Measurements from ENCODE around the gene GPATCH4.
"Not testable (repeated sequence)": the region's sequence is repeated elsewhere in the genome, so short reads cannot be mapped to it uniquely, and the experiment has no call there.

The GPATCH4 gene

DNA sequence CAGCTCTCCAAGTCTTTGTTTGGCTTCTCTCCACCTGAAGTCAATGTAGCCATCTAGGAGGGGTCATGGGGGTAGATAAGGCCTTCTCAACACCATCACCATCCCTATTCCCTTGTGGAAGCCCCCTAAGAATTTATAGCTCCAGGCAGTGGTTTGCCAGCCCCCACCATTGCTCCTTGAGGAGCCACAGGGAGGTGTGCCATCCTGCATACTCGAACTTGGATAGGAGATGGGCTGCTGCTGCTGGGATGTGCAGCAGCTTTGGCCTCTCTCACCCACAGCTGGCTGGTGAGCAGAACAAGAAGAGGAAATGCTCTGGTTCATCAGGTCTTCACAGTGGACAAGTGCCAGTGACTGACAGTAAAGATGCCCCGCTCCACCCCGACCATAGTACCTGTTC, 4.9 kb downstream of the GPATCH4 start:
- no peak for DNase-seq (ENCODE audit: low read depth)

DNA sequence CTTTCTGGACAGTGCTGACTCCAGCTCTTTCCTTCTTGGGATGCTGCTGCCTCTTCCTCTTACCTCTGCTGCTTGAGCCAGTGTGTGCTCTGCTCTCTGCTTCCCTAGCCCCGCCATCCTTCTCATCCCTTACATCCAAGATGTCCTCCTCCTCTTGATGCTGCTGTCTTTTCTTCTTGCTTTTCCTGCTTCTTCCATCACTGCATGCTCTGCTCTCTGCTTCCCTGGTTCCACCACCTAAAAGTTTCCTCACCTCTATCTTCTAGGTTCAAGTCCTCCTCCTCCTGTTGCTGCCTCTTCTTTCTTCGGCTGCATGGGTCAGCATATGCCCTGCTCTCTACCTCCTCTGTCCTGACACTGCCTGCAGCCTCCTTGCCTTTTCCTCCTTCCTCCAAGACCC, 6.3 kb downstream of the GPATCH4 start:
- no peak for DNase-seq (ENCODE audit: low read depth)

DNA sequence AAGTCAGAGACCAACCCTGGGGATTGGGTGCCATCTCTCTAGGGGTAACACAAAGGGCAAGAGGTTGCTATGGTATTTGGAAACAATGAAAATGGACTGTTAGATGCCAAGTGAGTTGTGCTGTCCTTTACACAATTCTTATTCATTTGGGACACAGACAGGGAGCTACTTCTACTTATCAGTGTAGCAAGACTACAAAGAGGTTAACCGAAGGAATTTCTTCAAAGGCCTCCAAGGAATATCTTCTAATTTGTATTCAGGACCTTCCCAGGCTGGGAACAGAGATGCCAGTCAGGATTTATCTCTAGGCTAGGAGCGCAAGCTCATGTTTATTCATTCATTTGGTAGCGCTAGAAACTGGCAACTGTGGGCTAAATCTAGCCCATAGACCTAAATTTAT, 7.1 kb downstream of the GPATCH4 start:
- DNase-seq (ENCODE audit: low read depth), result no peak

DNA sequence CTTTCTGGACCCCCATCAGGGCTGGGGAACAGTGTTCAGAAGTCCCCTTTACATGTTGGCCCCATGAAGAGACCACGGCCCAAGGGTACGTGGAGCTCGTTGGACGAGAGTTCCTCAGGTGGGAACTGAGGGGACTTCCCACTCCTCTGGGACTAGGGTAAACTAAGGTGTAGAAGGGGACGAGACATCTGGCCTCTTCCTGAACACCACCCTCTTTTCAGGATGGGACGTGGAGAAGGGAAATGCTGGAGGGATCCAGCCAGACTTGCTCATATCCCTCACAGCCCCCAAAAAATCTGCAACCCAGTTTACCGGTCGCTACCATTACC, 7.7 kb downstream of the GPATCH4 start:
- no peak for DNase-seq (ENCODE audit: low read depth)

DNA sequence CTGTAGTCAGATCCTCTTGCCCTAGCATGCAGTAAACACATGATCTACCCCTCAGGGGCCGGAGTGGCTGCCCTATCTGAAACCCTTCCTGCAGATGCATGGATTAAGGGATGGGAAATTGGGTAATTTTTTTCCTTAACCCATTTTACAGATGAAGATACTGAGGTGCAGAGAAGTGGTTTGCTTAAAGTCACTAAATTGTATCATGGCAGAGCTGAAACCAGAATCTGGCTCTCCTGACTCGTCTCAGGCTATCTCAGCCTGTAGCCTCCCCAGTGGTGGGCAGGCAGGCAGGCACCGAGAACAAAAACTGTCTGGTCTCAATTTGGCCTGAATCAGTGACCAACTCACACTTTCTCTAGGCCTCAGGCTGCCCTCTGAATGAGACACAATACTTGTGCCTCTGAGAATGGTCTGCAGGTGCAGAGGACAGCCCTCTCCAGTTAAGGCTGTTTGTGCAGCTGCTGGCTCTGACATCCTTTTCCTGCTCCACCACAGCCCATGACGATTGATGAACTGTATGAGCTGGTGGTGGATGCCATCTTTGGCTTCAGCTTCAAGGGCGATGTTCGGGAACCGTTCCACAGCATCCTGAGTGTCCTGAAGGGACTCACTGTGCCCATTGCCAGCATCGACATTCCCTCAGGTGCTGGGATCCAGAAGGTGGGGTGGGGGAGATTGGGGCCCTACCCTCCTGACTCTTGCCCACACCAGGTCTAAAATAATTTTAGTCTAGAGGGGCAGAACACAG, 8.2 kb downstream of the GPATCH4 start:
- no peak for DNase-seq (ENCODE audit: low read depth)

DNA sequence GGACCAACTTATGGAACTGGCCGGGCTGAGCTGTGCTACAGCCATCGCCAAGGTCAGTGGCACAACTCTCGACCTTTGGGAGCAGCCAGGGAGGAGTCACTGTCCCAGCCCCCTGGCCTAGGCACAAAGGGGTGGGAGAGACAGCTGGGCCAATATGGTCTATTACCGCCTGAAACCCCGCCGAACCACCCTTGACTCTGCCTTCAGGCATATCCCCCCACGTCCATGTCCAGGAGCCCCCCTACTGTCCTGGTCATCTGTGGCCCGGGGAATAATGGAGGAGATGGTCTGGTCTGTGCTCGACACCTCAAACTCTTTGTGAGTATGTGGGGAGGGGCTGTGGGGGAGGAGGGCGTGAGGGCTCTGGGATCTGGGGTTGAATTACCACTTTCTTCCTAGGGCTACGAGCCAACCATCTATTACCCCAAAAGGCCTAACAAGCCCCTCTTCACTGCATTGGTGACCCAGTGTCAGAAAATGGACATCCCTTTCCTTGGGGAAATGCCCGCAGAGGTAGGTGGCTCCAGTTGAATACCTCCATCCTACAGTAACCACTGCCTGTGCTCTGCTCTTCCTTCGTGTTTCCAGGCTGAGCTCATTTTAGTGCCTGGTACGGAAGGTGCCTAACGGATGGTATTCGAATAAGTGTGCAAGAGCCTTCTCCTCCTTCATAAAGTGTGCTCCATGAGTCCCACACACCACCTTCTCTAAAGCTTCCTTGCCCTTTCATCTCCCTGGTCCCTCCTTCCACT, 8.9 kb downstream of the GPATCH4 start:
- no peak for DNase-seq (ENCODE audit: low read depth)

DNA sequence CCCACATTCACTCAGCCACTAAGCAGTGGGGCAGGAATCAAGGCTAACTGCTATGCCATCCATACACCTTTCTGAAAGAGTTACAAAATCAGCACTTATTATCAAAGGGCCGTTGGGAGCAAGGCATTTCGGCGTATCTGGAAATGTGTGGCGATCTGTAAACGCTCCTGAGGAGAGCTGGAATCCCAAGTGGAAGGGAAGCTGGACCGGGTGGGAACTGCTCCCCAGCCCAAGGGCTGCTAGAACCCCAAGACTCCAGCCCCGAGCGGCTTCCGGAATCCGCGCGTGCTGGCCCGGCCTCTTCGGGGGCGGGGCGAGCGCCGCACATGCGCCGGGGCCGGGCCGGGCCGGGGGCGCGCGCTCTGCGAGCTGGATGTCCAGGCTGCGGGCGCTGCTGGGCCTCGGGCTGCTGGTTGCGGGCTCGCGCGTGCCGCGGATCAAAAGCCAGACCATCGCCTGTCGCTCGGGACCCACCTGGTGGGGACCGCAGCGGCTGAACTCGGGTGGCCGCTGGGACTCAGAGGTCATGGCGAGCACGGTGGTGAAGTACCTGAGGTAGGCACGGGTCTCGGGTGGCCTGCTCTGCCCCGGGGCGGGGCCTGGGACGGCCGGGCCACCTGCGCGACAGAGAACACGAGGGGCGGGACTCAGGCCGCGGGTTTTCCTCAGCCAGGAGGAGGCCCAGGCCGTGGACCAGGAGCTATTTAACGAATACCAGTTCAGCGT, 9.7 kb downstream of the GPATCH4 start, which contains the start of gene NAXE:
Gene NAXE (plus strand): TSS at position 345 of the 726 bp plus-strand sequence. CDS start 29 bp downstream, at position 374.
- no peak for DNase-seq (ENCODE audit: low read depth)

DNA sequence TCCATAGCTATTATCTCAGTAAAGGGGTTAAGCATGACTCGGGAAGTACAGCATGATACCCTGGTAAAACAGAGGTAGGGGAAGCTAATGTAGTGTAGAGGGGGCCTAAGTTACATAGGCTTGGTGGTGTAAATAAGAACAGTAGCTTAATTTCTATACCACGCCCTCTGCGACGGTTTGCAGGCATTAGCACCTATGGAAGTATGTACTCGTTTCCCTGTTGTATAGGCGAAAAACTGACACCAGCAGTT, 10.2 kb downstream of the GPATCH4 start:
- no peak for DNase-seq (ENCODE audit: low read depth)

DNA sequence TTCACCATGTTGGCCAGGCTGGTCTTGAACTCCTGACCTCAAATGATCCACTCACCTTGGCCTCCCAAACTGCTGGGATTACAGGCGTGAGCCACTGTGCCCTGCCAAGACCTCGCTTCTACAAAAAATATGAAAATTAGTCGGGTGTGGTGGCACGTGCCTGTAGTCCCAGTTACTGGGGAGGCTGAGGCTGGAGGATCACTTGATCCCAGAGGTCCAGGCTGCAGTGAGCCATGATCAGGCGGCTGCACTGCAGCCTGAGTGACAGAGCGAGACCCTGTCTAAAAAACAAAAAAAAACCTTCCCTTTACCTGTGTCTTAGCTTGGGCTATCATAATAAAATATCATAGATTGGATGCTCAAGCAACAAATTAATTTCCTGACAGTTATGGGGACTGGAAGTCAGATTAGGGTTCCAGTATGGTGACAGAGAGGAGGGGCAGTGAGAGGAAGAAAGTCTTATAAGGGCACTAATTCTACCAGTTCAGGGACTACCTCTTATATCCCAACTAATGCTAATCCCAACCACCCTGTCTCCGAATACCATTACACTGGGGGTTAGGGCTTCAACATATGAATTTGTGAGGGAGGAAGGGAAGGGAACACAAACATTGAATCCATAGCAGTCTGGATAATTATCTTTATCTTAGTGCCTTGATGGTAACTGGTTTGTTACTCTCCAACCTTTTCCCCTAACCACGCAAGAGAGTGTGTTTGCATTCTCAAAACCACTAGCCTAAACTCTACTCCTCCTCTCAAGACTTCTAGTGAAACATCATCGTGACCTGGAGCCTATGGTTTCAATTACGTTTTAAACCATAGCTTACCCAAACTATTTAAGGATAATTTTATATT, 10.7 kb downstream of the GPATCH4 start:
- no peak for DNase-seq (ENCODE audit: low read depth)

DNA sequence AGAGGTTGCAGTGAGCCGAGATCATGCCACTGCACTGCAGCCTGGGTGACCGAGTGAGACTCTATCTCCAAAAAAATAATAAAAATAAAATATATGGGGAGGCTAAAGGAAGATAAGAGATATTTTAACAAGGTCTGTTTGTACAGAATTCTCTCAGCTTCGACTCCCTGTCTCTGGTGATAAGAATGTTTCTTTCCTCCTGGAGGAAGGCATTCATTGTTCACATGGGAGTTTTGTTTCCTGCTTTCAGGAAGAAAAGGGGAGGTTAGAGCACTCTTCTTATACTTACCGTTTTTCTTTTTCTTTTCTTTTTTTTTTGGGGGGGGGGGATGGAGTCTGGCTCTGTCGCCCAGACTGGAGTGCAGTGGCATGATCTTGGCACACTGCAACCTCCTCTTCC, 11.7 kb downstream of the GPATCH4 start:
- DNase-seq (ENCODE audit: low read depth), result no peak

DNA sequence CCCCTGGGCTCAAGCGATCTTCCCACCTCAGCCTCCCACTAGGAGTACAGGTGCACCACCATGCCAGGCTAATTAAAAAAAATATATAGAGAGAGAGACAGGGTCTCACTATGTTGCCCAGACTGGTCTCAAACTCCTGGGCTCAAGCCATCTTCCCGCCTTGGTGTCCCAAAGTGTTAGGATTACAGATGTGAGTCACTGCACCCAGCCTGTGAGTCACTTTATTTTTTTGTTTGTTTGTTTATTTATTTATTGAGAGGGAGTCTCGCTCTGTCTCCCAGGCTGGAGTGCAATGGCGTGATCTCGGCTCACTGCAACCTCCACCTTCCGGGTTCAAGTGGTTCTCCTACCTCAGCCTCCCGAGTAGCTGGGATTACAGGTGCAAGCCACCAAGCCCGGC, 13.4 kb downstream of the GPATCH4 start:
- DNase-seq (ENCODE audit: low read depth), result not testable (repeated sequence)

DNA sequence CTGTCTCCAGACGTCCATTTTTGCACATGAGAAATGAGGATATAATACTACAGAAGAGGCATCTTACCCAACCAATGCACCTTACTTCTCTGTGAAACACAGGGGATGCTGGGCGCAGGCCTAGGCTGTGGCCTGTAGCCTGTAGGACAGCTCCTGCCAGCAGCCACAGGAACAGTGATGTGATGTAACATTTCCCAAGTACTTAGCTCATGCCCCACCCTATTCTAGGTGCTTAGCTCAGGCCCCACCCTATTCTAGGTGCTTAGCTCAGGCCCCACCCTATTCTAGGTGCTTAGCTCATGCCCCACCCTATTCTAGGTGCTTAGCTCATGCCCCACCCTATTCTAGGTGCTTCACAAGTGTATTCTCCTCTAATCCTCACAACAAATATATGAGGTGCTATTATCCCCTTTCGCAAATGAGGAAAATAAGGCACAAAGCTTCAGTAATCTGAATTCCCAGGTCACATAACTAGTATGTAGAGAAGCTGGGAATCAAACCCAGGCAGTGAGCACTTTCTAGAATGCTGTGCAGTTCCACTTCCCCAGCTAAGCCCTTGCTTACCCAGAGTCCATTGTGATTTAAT, 14.3 kb downstream of the GPATCH4 start:
- no peak for DNase-seq (ENCODE audit: low read depth)

DNA sequence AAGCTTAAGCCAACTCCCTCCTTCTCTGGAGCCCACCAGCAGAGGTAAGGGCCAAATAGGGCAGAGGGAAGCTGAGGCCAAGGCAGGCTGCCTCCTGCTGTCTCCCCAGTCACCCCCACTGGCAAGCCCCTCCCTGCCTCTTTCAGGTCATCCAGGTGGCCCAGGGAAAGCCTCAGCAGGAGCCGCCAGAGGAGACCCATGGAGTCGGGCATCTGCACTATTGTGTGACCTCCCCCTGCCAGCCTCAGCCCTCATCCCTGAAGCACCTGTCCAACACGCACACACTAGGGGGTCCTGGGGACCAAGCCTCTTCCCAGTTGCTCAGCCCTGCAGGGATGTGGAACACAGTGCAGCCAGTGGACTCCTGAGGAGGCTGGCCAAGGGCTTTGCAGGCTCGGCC, 15.0 kb downstream of the GPATCH4 start:
- no peak for DNase-seq (ENCODE audit: low read depth)

DNA sequence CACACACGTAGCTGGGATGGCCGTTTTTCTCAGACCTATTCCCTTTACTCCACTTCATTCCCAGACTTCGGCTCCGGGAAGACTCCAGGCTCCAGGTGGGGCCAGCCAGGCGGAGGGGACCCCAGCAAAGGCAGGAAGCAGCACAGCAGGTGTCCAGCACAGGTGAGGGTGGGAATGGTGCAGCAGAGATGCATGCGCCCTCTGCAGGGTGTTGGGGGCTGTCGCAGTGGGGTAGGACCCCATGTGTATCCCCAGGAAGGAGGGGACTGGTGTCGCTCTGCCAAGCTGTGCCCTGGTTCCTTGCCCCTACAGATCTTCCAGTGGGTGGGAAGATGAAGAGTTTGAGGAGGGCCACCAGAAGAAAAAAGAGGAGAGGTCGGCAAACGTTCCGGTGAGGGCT, 16.5 kb downstream of the GPATCH4 start:
- no peak for DNase-seq (ENCODE audit: low read depth)

DNA sequence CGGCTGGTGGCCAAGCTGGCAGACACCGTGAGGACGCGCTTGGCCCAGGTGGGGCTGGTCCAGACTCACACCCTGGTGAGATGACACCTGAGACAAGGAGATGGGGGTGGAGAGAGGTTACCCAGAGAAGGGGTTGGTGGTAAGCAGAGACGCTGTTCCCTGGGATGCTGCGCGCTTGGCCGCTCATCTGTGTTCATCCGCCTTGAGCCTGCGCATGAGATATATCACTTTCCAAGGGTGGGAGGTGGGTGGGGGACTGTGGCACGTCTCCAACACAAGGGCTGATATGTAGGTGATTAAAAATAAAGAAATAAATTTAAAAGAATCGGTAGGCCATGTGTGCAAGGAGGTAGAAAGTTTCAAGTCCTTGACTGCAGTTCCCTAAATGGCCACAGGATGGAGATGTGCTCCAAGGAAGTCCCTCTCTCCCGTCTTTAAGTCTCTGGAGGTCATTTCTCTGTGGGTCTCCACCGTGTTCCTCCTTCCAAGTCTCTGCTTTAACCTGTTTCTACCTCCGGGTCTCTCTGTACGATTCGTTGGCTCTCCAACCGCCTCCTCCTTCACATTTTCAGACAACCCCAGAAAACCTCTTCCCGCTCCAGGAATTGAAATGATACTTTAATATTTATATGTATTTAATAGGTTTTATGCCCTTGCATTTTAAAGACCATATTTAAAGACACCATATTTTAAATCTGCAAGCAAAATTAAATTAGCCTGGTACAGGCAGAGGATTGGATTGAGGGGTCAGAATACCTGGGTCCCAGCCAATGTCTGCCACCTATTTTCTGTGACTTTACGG, 17.3 kb downstream of the GPATCH4 start:
- peak; percentile 64 for DNase-seq (ENCODE audit: low read depth)

DNA sequence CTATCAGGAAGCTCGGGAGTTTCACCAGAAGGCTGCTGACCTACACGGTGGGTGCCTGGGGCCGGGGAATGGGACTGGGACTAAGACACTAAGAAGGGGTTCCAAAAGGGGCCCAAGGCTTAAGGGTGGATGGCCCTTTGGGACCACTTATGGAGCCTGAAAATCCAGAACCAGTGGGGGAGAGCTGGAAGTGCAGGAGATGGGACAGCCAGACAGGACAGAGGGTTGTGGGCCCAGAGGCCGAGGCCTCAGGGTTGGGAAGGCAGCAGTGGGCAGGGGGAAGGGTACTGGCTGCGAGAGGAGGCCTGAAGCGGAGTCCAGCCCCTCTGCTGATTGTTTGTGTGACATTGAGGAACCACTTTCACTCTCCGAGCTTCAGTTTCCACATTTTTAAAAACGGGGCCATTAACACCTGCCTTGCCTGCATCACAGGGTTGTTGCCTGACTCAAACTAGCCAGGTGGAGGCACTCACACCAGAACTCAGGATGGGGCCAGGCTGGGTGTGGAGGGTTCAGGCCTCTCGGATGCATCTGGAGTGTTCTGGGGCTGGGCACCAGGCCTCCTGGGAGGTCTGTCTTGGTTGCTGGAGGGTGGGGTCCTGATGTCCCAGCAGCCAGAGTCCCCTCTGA, 18.8 kb downstream of the GPATCH4 start:
- DNase-seq (ENCODE audit: low read depth), result no peak

DNA sequence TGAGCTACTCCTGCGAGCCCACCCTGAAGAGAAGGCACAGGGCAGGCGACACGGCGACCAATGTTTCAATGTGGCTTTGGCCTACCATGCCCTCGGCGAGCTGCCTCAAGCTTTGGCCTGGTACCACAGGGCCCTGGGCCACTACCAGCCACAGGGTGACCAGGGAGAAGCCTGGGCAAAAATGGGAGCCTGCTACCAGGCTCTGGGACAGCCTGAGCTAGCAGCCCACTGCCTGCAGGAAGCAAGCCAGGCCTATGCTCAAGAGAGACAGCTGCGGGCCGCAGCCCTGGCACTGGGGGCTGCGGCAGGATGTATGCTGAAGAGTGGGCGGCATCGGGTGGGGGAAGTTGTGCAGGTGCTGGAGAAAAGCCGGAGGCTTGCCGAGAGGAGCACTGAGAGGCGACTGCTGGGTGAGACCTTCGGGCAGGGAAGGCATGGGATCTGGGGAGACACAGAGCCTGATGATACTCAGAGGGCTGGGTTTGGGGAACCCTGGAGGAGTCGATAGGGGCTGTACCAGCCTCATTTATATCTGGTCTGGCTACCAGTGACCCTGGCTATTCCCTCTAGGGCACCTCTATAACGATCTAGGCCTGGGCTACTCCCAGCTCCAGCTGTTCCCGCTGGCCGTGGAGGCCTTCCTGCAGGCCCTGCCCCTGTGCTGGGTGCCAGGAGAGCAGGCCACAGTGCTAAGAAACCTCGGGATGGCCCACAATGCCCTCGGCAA, 19.5 kb downstream of the GPATCH4 start:
- no peak for DNase-seq (ENCODE audit: low read depth)

DNA sequence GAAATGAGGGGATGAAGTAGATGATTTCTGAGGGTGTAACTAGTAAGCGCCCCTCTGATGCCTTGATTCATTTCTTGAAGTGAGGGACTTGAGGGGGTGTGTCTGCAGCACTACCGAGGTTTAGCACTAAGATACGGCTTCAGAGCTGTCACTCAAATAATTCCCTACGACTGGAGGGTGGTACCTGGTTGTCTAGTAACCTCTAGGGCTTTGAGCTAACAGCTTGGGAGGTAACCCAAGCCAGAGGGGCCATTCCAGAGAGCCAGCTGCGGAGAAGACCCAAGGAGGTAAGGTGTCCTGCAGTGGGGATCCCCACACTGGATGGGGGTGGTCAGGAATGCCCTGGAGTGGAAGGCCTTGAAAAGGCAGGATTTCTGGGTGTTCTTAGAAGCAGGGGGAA, 21.8 kb downstream of the GPATCH4 start, which contains the start of gene TTC24:
Gene TTC24 (plus strand): TSS at position 252 of the 400 bp plus-strand sequence. CDS start 1,642 bp downstream, outside the sequence.
- DNase-seq (ENCODE audit: low read depth), result no peak

DNA sequence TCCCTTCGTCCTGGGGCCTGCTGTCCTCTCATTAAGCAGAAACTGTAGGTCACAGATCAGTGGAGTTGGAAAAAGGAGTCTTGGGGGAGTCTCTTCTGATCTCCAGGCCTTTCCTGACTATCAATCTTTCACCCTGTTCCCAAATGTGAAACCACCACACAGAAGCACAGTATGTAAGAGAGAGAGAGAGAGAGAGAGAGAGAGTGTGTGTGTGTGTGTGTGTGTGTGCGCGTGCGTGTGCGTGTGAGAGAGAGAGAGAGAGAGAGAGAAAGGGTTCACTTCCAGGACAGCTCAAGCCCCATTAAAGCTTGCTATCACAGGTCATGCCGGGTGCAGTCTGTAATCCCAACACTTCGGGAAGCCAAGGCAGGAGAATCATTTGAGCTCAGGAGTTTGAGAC, 23.2 kb downstream of the GPATCH4 start:
- no peak for DNase-seq (ENCODE audit: low read depth)

DNA sequence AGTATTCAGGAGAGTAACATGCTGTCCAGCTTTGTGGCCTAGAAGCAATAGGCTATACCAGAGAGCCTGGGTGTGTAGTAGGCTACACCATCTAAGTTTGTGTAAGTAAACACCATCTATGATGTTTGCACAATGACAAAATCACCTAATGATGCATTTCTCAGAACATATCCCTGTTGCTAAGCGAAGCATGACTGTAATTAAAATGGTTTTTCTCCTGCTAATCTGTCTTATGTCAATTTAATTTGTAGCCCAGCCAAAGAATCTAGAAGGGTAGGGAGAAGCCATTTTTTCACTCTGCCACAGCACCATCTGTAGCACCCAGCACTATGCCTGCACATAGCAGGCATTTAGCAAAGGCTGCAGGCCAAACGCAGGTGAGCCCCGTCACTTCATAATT, 23.7 kb downstream of the GPATCH4 start:
- no peak for DNase-seq (ENCODE audit: low read depth)

Measured in stromal cell of bone marrow (primary cell).